GM23248 (cell line): ENCODE results near the gene ADGRA3.

ENCODE experiments used
- EZH2 ChIP-seq: fragments of 200-600 bp; sonication (generic); IDR thresholded peaks from 2 replicates; pipeline ENCODE4 v1.6.1; 2018; ENCODE audit warnings: antibody characterized with exemption, mild to moderate bottlenecking; ENCODE audit not compliant: insufficient read depth, poor library complexity, severe bottlenecking
- EZH2phosphoT487 ChIP-seq: fragments of 200-600 bp; sonication (generic); IDR thresholded peaks from 2 replicates; pipeline ENCODE4 v1.6.1; 2018; ENCODE audit warnings: antibody characterized with exemption, moderate library complexity, mild to moderate bottlenecking, low read depth; ENCODE audit not compliant: insufficient read depth

DNA sequence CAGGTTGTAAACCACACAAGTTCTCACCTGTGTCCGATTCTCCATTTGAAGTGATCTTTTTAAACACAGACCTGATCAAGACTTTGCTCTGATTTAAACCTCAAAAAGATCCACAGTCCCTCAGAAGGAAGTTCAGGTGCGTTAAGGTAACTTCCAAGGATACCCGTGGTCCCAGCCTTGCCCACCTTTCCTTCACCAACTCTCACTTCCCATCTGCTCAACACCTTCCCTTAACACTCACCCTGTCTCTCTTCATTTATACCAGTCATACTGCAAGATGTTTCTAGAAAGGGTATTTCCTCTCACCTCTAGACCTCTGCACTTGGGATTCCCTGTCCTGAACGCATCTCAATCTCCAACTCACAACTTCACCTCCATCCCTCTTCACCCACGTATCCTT, 49.9 kb downstream of the ADGRA3 start:
- TF ChIP-seq EZH2 (no peak), EZH2phosphoT487 (no peak)
